AG09319 (cell line): ENCODE results near the gene PKN2.

Experiments used
- DNase-seq: peaks from one replicate; pipeline ENCODE4 v3.0.0-alpha.2; 2010; ENCODE audit warnings: low read depth; ENCODE audit errors: extremely low read depth
- TF ChIP-seq, protein P1 (sequence below): IDR thresholded peaks from 2 replicates; pipeline ENCODE4 v1.5.1; 2011; ENCODE audit warnings: low read depth, mild to moderate bottlenecking, inconsistent platforms, low read length, moderate library complexity

The PKN2 gene

GRCh38 chr1:88744142-88744541 lies 60.1 kb downstream of the PKN2 start:
- DNase-seq = no peak
- TF ChIP-seq, protein P1, sequence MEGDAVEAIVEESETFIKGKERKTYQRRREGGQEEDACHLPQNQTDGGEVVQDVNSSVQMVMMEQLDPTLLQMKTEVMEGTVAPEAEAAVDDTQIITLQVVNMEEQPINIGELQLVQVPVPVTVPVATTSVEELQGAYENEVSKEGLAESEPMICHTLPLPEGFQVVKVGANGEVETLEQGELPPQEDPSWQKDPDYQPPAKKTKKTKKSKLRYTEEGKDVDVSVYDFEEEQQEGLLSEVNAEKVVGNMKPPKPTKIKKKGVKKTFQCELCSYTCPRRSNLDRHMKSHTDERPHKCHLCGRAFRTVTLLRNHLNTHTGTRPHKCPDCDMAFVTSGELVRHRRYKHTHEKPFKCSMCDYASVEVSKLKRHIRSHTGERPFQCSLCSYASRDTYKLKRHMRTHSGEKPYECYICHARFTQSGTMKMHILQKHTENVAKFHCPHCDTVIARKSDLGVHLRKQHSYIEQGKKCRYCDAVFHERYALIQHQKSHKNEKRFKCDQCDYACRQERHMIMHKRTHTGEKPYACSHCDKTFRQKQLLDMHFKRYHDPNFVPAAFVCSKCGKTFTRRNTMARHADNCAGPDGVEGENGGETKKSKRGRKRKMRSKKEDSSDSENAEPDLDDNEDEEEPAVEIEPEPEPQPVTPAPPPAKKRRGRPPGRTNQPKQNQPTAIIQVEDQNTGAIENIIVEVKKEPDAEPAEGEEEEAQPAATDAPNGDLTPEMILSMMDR = no peak

DNA sequence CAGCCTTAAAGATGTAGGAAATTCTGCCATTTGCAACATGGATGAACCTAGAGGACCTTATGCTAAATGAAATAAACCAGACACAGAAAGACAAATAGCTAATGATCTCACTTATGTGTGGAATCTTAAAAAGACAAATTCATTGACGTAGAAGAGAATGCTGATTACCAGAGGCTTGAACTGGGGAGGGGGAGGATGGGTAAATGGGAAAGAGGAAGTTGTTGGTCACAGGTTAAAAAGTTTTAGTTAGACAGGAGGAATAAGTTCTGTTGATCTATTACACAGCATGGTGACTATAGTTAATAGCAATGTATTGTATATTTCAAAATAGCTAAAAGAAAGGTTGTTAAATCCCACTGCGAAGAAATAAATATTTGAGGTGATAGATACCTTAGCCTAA lies 62.8 kb downstream of the PKN2 start:
- no peak for DNase-seq
- TF ChIP-seq, protein P1 = no peak

GRCh38 chr1:88751714-88752113 lies 67.6 kb downstream of the PKN2 start:
- DNase-seq = no peak
- TF ChIP-seq, protein P1 = no peak

GRCh38 chr1:88753506-88753905 lies 69.4 kb downstream of the PKN2 start:
- TF ChIP-seq, protein P1 = no peak
- no peak for DNase-seq

DNA sequence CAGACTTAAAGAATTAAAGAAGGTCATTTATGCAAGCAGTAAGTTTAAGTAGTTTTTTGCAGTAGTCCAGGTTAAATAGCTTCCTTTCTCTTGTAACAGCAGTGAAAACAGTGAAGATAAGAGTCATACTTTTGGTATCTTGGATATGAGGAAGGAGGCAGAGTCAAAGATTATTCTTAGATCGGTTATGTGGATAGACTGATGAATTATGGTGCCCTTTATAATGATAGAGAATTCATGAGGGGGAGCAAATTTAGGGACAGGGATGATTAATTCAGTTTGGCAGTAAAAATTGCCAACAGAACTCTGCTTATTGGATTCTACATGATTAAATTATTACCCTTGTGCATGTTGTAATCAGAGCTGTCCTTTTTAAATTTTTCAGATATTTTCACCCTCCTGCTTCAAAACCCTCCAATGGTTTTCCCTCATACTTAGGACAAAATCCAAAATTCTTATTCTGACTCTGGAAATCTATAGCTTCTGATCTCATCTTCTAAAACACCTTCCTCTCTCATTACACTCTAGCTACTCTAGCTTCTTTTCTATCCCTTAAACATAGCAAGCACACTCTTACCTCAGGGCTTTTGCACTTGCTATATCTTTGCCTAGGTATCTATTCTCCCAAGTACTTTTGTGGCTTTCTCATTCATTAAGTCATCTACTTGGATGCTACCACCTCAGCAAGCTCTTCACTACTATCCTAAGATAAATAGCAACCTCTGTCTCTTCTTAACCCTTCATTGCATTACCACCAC lies 79.8 kb downstream of the PKN2 start:
- DNase-seq = no peak
- TF ChIP-seq, protein P1 = no peak

DNA sequence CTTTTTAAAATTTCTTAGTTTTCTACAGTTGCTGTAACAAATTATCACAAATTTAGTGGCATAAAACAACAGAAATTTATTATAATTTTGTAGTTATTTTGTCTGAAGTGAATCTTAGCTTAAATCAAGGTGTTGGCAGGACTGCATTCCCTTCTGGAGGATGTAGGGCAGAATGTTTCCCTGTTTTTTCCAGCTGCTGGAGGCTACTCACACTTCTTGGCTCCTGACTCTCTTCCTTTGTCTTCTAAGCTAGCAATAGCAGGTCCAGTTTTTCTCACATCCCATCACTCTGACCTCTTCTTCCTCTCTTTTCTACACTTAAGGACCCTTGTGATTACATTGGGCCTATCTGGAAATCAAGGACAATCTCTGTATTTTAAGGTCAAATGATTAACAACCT lies 84.1 kb downstream of the PKN2 start:
- no peak for DNase-seq
- TF ChIP-seq, protein P1 = no peak

GRCh38 chr1:88768816-88769215 lies 84.7 kb downstream of the PKN2 start:
- no peak for DNase-seq
- TF ChIP-seq, protein P1 = no peak
